Suprapubic skin (tissue), 4 donors: ENCODE data around the gene KCND3.

Experiments used
- EP300 ChIP-seq: sonication (generic); formaldehyde crosslinking; IDR thresholded peaks from one replicate; pipeline ENCODE4 v1.6.1; 2017; ENCODE audit warnings: antibody characterized with exemption
- POLR2A ChIP-seq, 2 donors: fragments of 450-650 bp; IDR thresholded peaks; one replicate each; pipeline ENCODE4 v1.6.1; 2017; ENCODE audit warnings: antibody characterized with exemption in 2 of 2, mild to moderate bottlenecking in 2 of 2, moderate library complexity in 2 of 2
- POLR2AphosphoS5 ChIP-seq, 3 donors: sonication (generic); formaldehyde crosslinking; IDR thresholded peaks; one replicate each; pipeline ENCODE4 v1.6.1; 2017; ENCODE audit warnings: antibody characterized with exemption in 3 of 3
- TF ChIP-seq, protein P1 (sequence below), 2 donors: fragments of 200-600 bp in 1 of 2; fragments of 450-650 bp in 1 of 2; sonication (generic) in 1 of 2; IDR thresholded peaks; one replicate each; pipeline ENCODE4 v1.5.1; 2016 to 2019; ENCODE audit warnings: antibody characterized with exemption in 2 of 2, mild to moderate bottlenecking in 1 of 2, moderate library complexity in 1 of 2

DNA sequence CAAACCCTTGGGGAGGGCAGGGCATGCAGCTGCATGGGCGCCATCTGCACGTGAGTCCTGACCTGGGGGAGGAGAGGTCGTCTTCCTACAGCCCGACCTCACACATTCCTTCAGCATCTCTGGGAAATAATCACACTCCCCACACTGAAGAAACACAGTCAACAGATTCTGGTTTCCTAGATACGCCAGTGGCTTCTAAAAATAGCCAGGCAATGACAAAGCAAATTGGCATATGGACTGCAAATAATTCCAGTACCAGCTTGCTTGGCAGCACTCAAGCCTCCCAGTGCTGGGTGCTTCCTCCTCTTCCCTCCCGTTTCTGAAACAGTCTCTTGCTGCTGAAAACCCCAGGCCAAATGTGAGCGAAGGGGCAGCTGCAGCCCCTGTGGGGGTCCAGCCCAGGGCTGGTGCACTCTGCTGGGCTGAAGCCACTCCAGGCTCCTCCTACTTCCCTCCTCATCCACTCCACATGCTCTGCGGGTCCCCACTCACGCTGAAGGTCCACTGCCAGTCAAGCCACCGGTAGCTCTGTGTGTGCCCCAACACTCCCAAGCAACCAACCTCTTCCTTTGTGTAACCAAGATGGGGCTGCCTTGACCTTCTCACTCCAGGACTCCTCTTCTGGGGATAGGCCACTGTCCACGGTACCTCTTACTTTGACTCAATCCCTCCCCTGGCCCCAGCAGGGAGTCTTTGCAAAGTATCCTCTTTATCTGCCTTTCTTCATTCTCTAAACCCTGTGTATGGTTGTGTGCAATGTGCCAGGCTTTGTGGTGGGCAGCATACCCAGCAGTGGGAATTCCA, 69.0 kb downstream of the KCND3 start:
- TF ChIP-seq, protein P1, sequence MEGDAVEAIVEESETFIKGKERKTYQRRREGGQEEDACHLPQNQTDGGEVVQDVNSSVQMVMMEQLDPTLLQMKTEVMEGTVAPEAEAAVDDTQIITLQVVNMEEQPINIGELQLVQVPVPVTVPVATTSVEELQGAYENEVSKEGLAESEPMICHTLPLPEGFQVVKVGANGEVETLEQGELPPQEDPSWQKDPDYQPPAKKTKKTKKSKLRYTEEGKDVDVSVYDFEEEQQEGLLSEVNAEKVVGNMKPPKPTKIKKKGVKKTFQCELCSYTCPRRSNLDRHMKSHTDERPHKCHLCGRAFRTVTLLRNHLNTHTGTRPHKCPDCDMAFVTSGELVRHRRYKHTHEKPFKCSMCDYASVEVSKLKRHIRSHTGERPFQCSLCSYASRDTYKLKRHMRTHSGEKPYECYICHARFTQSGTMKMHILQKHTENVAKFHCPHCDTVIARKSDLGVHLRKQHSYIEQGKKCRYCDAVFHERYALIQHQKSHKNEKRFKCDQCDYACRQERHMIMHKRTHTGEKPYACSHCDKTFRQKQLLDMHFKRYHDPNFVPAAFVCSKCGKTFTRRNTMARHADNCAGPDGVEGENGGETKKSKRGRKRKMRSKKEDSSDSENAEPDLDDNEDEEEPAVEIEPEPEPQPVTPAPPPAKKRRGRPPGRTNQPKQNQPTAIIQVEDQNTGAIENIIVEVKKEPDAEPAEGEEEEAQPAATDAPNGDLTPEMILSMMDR (IDR thresholded peaks at IDR 0.05): no peak
- TF ChIP-seq POLR2AphosphoS5 (IDR thresholded peaks at IDR 0.05): no peak
- no peak for TF ChIP-seq EP300
- no peak for TF ChIP-seq POLR2A (IDR thresholded peaks at IDR 0.05)
